Measurements from ENCODE around the gene KRT76.

- TF ChIP-seq CTCF (IDR thresholded peaks at IDR 0.05) = no peak
- TF ChIP-seq ZFX (IDR thresholded peaks at IDR 0.05; ENCODE audit: borderline replicate concordance) = no peak
Observed at GRCh38 chr12:52761802-52762201, 15.3 kb downstream of the KRT76 start.
